ENCODE measurements around the gene TMEM132D.

Gene TMEM132D

GRCh38 chr12:129566800-129567199, 337.0 kb downstream of the TMEM132D start:
- no peak overlapping the region for H3K4me3 ChIP-seq (ENCODE audit: low read length in 2 of 2)
- H3K9ac ChIP-seq (ENCODE audit: low read length in 2 of 2) = no peak overlapping the region
- no peaks in the 10 kb centered on the region for H3K4me1 ChIP-seq (ENCODE audit: control insufficient read depth, insufficient read depth, low read length)
- no peaks in the 10 kb centered on the region for H3K9me3 ChIP-seq (ENCODE audit: control insufficient read depth in 2 of 2, low read length in 2 of 2)
- no peaks in the 10 kb centered on the region for H3K27me3 ChIP-seq (ENCODE audit: control insufficient read depth in 1 of 2, insufficient read depth in 2 of 2, low read length in 2 of 2)
- no peaks in the 10 kb centered on the region for H3K36me3 ChIP-seq (ENCODE audit: control insufficient read depth in 2 of 2, insufficient read depth in 2 of 2, low read length in 2 of 2)
- H3K27ac ChIP-seq (ENCODE audit: low read length) = no peak overlapping the region

DNA sequence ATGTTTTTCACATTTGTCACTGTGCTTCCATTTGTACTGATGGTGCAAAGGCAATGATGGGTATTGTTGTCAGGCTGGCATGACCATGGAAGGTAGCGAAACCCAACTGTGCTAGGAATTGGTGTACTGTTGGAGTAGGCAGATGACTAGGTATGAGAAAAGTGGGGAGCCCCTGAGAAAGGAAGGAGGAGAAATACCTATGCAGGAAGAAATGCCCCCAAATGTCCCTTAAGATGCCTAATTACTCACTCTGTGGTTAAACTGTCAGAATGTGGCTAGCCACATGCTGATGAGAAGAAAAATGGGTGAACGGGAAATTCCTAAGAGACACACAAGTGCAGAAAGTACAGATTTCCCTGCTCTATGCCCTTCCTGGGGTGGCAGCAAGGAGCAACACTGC, 339.1 kb downstream of the TMEM132D start:
- H3K4me3 ChIP-seq (ENCODE audit: low read length in 2 of 2) = no peak overlapping the region
- H3K9me3 ChIP-seq (ENCODE audit: control insufficient read depth in 2 of 2, low read length in 2 of 2) = no peaks in the 10 kb centered on the region
- H3K36me3 ChIP-seq (ENCODE audit: control insufficient read depth in 2 of 2, insufficient read depth in 2 of 2, low read length in 2 of 2) = no peaks in the 10 kb centered on the region
- no peaks in the 10 kb centered on the region for H3K4me1 ChIP-seq (ENCODE audit: control insufficient read depth, insufficient read depth, low read length)
- H3K27ac ChIP-seq (ENCODE audit: low read length) = no peak overlapping the region
- H3K9ac ChIP-seq (ENCODE audit: low read length in 2 of 2) = no peak overlapping the region
- H3K27me3 ChIP-seq (ENCODE audit: control insufficient read depth in 1 of 2, insufficient read depth in 2 of 2, low read length in 2 of 2) = no peaks in the 10 kb centered on the region

DNA sequence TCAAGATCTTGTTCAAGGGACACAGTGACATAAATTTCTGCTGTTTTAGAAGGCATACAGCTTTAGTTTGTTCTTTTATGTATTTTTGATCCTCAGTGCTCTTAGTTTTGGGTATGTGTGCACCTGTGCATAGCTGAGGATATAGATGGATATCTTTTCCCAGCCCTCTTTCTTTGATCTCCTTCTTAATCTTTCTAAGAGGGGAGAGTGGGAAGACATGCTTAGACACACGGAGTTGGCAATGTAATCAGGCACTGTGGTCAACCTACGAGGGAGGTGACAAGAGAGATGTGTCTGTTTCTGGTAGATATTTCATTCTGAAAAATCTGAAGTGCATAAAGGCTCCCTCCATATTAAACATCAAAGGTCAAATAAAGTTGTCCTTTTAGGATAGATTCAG, 340.6 kb downstream of the TMEM132D start:
- no peaks in the 10 kb centered on the region for H3K9me3 ChIP-seq (ENCODE audit: control insufficient read depth in 2 of 2, low read length in 2 of 2)

GRCh38 chr12:129561304-129561703, 342.5 kb downstream of the TMEM132D start:
- Histone ChIP-seq H3K4me1 (ENCODE audit: control insufficient read depth, insufficient read depth, low read length) (no peaks in the 10 kb centered on the region), H3K9me3 (ENCODE audit: control insufficient read depth in 2 of 2, low read length in 2 of 2) (peaks cover 0 to 2% of the 10 kb centered on the region in 2 donors), H3K4me3 (ENCODE audit: low read length in 2 of 2) (no peak overlapping the region), H3K9ac (ENCODE audit: low read length in 2 of 2) (no peak overlapping the region), H3K36me3 (ENCODE audit: control insufficient read depth in 2 of 2, insufficient read depth in 2 of 2, low read length in 2 of 2) (no peaks in the 10 kb centered on the region), H3K27me3 (ENCODE audit: control insufficient read depth in 1 of 2, insufficient read depth in 2 of 2, low read length in 2 of 2) (no peaks in the 10 kb centered on the region), H3K27ac (ENCODE audit: low read length) (no peak overlapping the region)

More for the DNA sequence above, 340.6 kb downstream of the TMEM132D start:
- Histone ChIP-seq H3K27me3 (ENCODE audit: control insufficient read depth in 1 of 2, insufficient read depth in 2 of 2, low read length in 2 of 2) (no peaks in the 10 kb centered on the region), H3K36me3 (ENCODE audit: control insufficient read depth in 2 of 2, insufficient read depth in 2 of 2, low read length in 2 of 2) (no peaks in the 10 kb centered on the region), H3K4me1 (ENCODE audit: control insufficient read depth, insufficient read depth, low read length) (no peaks in the 10 kb centered on the region), H3K9ac (ENCODE audit: low read length in 2 of 2) (no peak overlapping the region), H3K27ac (ENCODE audit: low read length) (no peak overlapping the region), H3K4me3 (ENCODE audit: low read length in 2 of 2) (no peak overlapping the region)

DNA sequence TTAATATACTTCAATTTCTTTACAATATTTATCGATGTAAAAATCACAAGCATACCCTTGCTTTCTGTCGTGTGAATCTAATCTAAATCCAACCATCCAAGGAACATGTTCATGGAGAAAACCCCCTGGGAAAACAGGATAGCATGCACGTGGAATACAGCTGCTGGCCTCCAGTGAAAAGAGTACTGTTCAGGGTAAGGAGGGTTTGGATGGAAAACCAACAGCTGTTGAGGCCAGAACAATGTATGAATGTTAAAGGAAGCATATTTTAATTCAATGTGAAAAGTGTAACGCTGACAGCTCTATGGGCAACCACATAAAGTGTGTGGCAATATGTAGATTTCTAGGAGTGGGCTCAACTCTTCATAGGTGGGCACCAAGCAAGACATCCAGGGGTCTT, 344.0 kb downstream of the TMEM132D start:
- H3K27ac ChIP-seq (ENCODE audit: low read length) = no peak overlapping the region
- no peak overlapping the region for H3K9ac ChIP-seq (ENCODE audit: low read length in 2 of 2)
- H3K9me3 ChIP-seq (ENCODE audit: control insufficient read depth in 2 of 2, low read length in 2 of 2) = peaks cover 0 to 2% of the 10 kb centered on the region in 2 donors
- no peaks in the 10 kb centered on the region for H3K27me3 ChIP-seq (ENCODE audit: control insufficient read depth in 1 of 2, insufficient read depth in 2 of 2, low read length in 2 of 2)
- H3K4me3 ChIP-seq (ENCODE audit: low read length in 2 of 2) = no peak overlapping the region
- no peaks in the 10 kb centered on the region for H3K4me1 ChIP-seq (ENCODE audit: control insufficient read depth, insufficient read depth, low read length)
- no peaks in the 10 kb centered on the region for H3K36me3 ChIP-seq (ENCODE audit: control insufficient read depth in 2 of 2, insufficient read depth in 2 of 2, low read length in 2 of 2)

DNA sequence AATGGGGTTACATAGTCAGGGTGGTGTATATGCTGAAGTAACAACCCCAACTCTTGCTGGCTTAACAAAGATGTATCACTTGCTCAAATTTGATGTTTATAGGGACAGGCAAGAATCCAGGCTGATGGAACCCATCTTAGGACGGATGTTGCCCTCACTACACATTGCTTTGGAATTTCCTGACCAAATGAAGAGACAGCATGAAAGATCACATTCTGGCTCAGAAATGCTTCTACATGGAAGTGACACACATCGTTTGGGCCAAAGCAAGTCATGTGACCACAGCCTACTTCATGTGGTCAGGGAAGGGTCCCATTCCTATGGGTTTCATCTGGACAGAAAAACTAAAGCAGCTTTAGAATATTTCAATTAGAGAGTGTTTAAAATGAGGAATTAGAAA, 345.8 kb downstream of the TMEM132D start:
- H3K27me3 ChIP-seq (ENCODE audit: control insufficient read depth in 1 of 2, insufficient read depth in 2 of 2, low read length in 2 of 2) = no peaks in the 10 kb centered on the region
- no peak overlapping the region for H3K27ac ChIP-seq (ENCODE audit: low read length)
- H3K4me3 ChIP-seq (ENCODE audit: low read length in 2 of 2) = no peak overlapping the region
- H3K36me3 ChIP-seq (ENCODE audit: control insufficient read depth in 2 of 2, insufficient read depth in 2 of 2, low read length in 2 of 2) = no peaks in the 10 kb centered on the region
- peaks cover 0 to 6% of the 10 kb centered on the region in 2 donors for H3K9me3 ChIP-seq (ENCODE audit: control insufficient read depth in 2 of 2, low read length in 2 of 2)
- H3K4me1 ChIP-seq (ENCODE audit: control insufficient read depth, insufficient read depth, low read length) = no peaks in the 10 kb centered on the region
- H3K9ac ChIP-seq (ENCODE audit: low read length in 2 of 2) = no peak overlapping the region

DNA sequence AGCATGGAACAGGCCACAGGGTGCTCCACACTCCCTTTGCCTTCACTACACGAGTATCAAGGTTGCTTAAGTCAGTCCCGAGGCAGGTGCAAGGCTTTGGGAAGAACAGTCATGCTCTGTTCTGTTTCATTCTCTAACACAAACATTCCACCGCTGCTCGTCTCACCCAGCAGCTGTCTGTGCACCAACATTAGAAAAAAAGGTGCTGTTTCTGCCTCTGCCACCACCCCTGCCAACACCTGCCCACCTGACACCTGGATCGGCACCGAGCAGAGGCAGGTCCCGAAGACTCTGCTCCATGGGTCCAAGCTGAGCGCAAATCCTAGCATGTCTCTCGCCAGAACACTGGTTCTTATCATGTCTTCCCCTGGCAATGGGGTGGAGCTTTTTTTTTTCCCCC, 347.7 kb downstream of the TMEM132D start:
- Histone ChIP-seq H3K9ac (ENCODE audit: low read length in 2 of 2) (no peak overlapping the region), H3K4me3 (ENCODE audit: low read length in 2 of 2) (no peak overlapping the region), H3K9me3 (ENCODE audit: control insufficient read depth in 2 of 2, low read length in 2 of 2) (peaks cover 0 to 6% of the 10 kb centered on the region in 2 donors), H3K27ac (ENCODE audit: low read length) (no peak overlapping the region), H3K27me3 (ENCODE audit: control insufficient read depth in 1 of 2, insufficient read depth in 2 of 2, low read length in 2 of 2) (no peaks in the 10 kb centered on the region), H3K4me1 (ENCODE audit: control insufficient read depth, insufficient read depth, low read length) (no peaks in the 10 kb centered on the region), H3K36me3 (ENCODE audit: control insufficient read depth in 2 of 2, insufficient read depth in 2 of 2, low read length in 2 of 2) (no peaks in the 10 kb centered on the region)

DNA sequence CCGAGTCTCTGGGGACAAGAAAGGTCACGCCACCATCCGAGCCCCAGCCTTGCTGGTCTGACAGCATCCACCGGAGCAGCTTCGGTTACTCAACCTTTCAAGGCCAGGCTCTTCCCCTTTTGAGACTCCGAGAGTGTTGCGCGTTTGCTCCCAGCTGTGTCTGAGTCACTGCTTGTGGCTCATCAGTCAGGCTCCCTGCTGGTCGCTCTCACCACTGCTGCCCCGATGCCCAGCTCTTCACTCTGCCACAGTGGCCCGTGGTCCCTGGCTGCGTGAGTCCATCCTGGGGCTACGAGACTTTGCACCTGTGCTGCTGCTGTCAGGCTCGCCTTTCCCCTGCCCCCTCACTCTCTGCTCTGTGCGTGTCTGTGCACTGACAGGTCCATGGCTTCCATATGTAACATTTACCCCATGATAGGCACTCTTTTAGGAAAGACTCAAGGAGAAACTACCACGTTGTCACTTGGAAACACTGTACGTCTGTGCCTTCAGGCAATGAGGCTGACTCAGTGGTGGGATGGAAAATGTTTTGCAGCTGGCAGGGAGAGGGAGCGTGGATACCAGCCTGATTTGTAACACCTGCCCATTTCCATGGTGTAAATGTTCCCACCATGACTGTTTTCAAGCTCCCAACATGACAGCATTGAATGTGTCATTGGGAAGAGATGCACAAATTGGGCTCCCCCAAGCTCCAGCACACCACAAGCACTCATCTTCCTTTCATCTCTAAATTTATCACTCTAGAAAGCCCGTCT, 350.7 kb downstream of the TMEM132D start:
- H3K4me3 ChIP-seq (ENCODE audit: low read length in 2 of 2) = no peak overlapping the region
- H3K27ac ChIP-seq (ENCODE audit: low read length) = no peak overlapping the region
- peaks cover 0 to 9% of the 10 kb centered on the region in 2 donors for H3K9me3 ChIP-seq (ENCODE audit: control insufficient read depth in 2 of 2, low read length in 2 of 2)
- H3K4me1 ChIP-seq (ENCODE audit: control insufficient read depth, insufficient read depth, low read length) = no peaks in the 10 kb centered on the region
- H3K27me3 ChIP-seq (ENCODE audit: control insufficient read depth in 1 of 2, insufficient read depth in 2 of 2, low read length in 2 of 2) = no peaks in the 10 kb centered on the region
- H3K36me3 ChIP-seq (ENCODE audit: control insufficient read depth in 2 of 2, insufficient read depth in 2 of 2, low read length in 2 of 2) = no peaks in the 10 kb centered on the region
- no peak overlapping the region for H3K9ac ChIP-seq (ENCODE audit: low read length in 2 of 2)

GRCh38 chr12:129551441-129551840, 352.4 kb downstream of the TMEM132D start:
- H3K27ac ChIP-seq (ENCODE audit: low read length) = no peak overlapping the region
- no peak overlapping the region for H3K4me3 ChIP-seq (ENCODE audit: low read length in 2 of 2)
- H3K36me3 ChIP-seq (ENCODE audit: control insufficient read depth in 2 of 2, insufficient read depth in 2 of 2, low read length in 2 of 2) = no peaks in the 10 kb centered on the region
- no peaks in the 10 kb centered on the region for H3K27me3 ChIP-seq (ENCODE audit: control insufficient read depth in 1 of 2, insufficient read depth in 2 of 2, low read length in 2 of 2)
- peaks cover 0 to 7% of the 10 kb centered on the region in 2 donors for H3K9me3 ChIP-seq (ENCODE audit: control insufficient read depth in 2 of 2, low read length in 2 of 2)
- H3K4me1 ChIP-seq (ENCODE audit: control insufficient read depth, insufficient read depth, low read length) = no peaks in the 10 kb centered on the region
- no peak overlapping the region for H3K9ac ChIP-seq (ENCODE audit: low read length in 2 of 2)

- Histone ChIP-seq H3K27ac (ENCODE audit: low read length) (no peak overlapping the region), H3K27me3 (ENCODE audit: control insufficient read depth in 1 of 2, insufficient read depth in 2 of 2, low read length in 2 of 2) (no peaks in the 10 kb centered on the region), H3K36me3 (ENCODE audit: control insufficient read depth in 2 of 2, insufficient read depth in 2 of 2, low read length in 2 of 2) (no peaks in the 10 kb centered on the region), H3K4me3 (ENCODE audit: low read length in 2 of 2) (no peak overlapping the region), H3K9ac (ENCODE audit: low read length in 2 of 2) (no peak overlapping the region), H3K9me3 (ENCODE audit: control insufficient read depth in 2 of 2, low read length in 2 of 2) (peaks cover 0 to 7% of the 10 kb centered on the region in 2 donors), H3K4me1 (ENCODE audit: control insufficient read depth, insufficient read depth, low read length) (no peaks in the 10 kb centered on the region)
Observed at GRCh38 chr12:129550353-129550752, 353.5 kb downstream of the TMEM132D start.

DNA sequence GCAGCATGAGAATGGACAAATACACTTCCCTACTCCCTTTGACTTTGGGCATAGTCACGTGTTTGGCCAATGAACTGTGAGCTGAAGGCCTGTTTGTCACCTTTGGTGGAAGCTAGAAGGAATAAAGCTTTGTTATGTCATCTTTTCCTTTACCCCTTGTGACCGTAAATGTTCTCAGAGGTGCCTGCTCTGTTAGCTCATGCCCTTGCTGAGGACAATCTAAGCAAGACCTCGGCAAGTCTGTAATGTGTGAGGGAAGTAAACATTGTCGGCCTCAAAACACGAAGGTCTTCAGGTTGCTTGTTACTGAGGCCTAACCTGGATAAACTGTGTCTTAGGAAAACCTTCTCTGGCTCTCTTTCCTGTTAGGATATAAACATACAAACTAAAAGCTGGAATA, 354.2 kb downstream of the TMEM132D start:
- H3K27me3 ChIP-seq (ENCODE audit: control insufficient read depth in 1 of 2, insufficient read depth in 2 of 2, low read length in 2 of 2) = no peaks in the 10 kb centered on the region
- peaks cover 0 to 7% of the 10 kb centered on the region in 2 donors for H3K9me3 ChIP-seq (ENCODE audit: control insufficient read depth in 2 of 2, low read length in 2 of 2)
- H3K36me3 ChIP-seq (ENCODE audit: control insufficient read depth in 2 of 2, insufficient read depth in 2 of 2, low read length in 2 of 2) = no peaks in the 10 kb centered on the region
- H3K4me3 ChIP-seq (ENCODE audit: low read length in 2 of 2) = no peak overlapping the region
- H3K9ac ChIP-seq (ENCODE audit: low read length in 2 of 2) = no peak overlapping the region
- H3K27ac ChIP-seq (ENCODE audit: low read length) = no peak overlapping the region
- no peaks in the 10 kb centered on the region for H3K4me1 ChIP-seq (ENCODE audit: control insufficient read depth, insufficient read depth, low read length)
